ENCODE data around the gene MBTPS1.

The MBTPS1 gene

DNA sequence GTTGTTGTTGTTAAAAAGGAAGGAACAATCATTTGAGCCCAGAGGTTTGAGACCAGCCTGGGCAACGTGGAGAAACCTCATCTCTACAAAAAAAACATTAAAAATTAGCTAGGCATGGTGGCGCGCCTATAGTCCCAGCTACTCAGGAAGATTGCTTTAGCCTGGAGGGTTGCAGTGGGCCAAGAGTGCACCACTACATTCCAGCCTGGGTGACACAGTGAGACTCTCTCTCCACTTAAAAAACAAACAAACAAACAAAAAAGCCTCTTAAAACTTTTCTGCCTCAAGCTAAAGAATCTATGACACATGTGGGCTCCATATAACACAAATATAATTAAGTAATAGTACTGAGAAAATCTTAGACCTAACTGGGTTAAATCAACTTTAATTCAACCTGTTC lies 12.5 kb downstream of the MBTPS1 start:
- DNase-seq (ENCODE audit: low read depth in 2 of 3, low spot score in 2 of 3) = no peak

DNA sequence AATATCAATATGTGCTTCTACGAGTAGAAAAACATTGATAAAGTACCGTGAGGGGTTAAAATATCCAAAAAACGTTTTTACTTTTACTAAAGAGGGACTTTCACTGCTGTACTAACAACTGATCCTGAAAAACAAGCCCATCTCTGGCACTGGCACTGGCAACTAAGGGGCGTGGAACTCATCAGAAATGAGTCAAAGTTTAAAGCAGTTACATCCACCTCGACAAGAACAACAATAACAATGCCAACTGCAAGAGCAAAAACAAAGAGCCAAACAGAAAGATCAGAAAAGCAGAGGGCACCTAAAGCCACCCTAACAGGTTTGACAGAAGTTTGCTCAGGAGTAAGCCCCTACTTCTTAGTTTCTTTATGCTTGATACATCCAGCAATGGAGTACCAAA lies 13.1 kb downstream of the MBTPS1 start:
- DNase-seq (ENCODE audit: low read depth in 2 of 3, low spot score in 2 of 3) = no peak

DNA sequence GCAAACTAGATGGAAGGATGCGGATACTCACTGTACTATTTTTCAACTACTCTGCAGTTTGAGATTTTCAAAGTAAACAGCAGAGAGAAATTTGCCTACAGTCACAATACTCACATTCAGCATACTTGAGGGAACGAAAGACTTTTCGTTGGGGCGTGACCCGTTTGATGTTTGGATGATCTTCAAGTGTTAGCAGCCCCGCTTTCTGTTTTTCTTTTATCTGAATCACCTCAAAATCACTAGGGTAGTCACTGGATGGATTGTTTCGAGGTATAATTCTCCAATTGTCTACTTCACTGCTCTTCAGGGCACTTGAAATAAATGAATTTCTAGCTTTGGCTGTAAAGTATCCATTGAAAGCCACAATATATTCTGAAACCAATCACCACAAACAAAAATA lies 17.8 kb downstream of the MBTPS1 start:
- DNase-seq (ENCODE audit: low read depth in 2 of 3, low spot score in 2 of 3) = no peak

GRCh38 chr16:84096447-84097005 lies 20.2 kb downstream of the MBTPS1 start:
- DNase-seq (ENCODE audit: low read depth in 2 of 3, low spot score in 2 of 3) = no peak

GRCh38 chr16:84095466-84095865 lies 21.3 kb downstream of the MBTPS1 start:
- no peak for DNase-seq (ENCODE audit: low read depth in 2 of 3, low spot score in 2 of 3)

- DNase-seq (ENCODE audit: low read depth in 2 of 3, low spot score in 2 of 3) = no peak
Observed at GRCh38 chr16:84093879-84094270, 22.9 kb downstream of the MBTPS1 start.

DNA sequence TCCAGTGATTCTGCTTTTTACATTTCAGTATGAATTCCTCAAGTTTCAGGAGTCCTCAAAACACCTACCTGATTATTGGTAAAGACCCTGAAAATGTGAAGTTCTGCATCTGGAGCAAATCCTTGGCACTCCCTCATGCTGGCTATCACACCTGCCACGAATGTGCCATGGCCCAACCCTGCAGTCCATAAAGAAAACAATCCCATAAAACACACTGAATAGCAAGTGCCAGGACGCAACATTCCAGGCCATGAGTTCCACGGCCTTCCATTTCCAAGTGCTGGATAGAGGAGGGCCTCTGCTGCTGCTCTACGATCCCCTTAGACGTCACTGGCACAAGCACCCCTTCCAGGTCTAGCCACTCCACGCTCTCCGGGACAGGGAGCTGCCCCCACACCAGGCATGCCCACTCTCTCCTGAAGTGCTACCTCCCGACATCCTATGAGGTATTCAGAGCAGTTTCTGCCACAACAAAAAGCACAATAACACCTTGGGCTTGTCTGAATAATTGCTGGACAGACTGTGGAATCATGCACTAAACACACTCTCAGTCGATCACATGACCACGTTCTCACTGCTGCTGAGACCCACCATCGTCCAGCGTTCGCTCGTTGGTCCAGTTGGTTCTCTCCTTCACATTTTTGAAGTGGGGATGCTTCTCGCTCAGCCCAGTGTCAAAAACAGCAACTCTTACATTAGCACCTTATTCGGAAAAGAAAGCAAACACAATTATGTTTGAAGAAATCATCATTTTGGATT lies 23.4 kb downstream of the MBTPS1 start:
- DNase-seq (ENCODE audit: low read depth in 2 of 3, low spot score in 2 of 3) = no peak

DNA sequence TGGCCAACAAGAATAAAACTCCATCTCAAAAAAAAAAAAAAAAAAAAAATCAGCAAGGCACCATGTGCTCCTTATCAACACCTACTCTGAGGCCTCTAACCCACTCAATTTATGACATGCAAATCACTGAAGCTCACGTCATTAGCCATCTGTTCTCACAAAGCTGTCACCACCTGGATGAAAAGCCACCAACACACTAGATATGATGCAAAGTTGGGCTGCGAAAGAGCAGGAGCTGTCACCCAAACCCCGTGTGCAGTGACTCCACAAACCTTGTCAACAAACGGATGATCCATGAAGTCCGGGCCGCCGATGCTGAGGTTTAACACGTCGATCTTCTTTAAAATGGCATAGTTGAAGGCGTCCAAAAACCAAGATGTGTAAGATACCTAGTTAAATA lies 25.3 kb downstream of the MBTPS1 start:
- DNase-seq (ENCODE audit: low read depth in 2 of 3, low spot score in 2 of 3) = no peak

GRCh38 chr16:84090211-84090610 lies 26.5 kb downstream of the MBTPS1 start:
- DNase-seq (ENCODE audit: low read depth in 2 of 3, low spot score in 2 of 3) = no peak

DNA sequence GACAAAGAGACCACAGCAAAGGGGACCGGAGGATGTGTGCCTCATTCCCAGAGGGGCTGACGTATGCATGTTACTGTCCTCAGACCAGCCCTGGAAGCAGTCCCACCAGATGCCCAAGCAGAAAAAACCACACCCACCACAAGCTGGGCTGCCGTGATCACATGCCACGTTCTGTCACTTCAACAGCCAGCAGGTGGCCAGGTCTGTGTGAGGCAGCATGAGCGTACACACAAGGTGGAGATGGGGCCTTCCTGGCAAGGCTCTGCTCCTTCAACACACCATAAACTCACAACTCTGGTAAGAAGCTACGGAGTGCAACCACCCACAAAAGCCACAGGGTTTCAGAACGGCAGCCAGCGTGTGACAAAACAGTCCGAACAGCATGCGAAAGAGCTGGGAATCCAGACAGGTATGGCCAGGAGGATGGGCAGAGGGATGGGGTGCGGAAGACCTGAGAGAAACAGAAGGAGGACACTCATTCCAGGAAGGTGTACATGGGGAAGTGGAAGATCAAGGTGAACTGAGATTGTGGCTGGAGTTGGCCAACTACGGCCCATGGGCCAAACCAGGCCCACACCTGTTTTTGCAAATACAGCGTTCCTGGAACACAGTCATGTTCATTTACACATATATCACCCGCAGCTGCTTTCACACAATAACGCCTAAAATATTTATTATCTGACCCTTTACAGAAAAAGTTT lies 27.9 kb downstream of the MBTPS1 start:
- DNase-seq (ENCODE audit: low read depth in 2 of 3, low spot score in 2 of 3) = peak in 2 of 3 experiments; percentile 14 to 24

DNA sequence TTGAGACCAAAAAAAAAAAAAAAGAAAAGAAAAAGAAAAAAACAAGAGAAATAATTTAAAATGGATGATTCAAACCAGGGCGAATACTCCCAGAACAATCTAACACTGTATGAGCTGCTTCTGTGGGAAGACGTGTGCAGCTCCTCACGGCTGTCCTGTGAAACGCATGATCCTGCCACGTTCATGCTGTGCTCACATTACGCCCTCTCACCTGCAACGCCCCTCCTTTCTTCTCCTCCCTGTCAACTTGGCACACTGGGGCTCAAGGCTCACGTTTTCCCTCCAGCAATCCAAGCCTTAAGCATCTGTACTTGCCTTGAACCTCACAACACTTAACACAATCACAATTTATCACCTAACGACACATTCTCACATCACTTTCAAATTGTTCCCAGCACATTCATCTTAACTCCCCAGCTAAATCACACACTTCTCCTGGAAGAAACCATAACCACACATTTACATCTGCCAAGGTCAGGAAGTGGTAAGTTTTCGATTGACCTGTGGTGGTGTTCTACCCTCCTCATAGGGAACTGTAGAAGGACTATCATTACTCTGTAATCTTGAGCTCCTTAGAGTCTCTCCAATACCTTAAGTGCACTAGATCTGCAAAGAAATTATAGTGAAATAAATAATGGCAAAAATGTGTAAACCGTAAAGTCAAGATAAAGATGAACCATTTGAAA lies 29.1 kb downstream of the MBTPS1 start:
- no peak for DNase-seq (ENCODE audit: low read depth in 2 of 3, low spot score in 2 of 3)

GRCh38 chr16:84087001-84087400 lies 29.7 kb downstream of the MBTPS1 start:
- DNase-seq (ENCODE audit: low read depth in 2 of 3, low spot score in 2 of 3) = no peak

DNA sequence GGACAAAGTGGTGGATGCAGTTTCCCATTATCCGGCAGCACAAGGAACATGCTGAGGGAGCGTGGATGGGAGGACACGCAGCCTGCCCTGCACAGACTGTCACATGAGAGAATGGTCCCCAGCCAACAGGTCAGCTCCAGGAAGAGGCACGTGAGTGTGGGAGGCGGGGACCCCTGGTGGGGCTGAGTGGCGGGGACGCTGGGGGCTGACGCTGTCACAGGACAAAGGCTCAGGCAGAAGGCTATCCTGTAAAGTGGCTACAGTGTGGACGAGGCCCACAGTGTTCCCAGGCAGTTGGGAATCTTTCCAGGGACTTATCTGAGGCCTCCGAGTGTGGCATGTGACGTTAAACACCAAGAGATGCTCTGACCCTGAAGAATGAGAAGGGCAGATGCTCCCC lies 30.4 kb downstream of the MBTPS1 start:
- no peak for DNase-seq (ENCODE audit: low read depth in 2 of 3, low spot score in 2 of 3)

DNA sequence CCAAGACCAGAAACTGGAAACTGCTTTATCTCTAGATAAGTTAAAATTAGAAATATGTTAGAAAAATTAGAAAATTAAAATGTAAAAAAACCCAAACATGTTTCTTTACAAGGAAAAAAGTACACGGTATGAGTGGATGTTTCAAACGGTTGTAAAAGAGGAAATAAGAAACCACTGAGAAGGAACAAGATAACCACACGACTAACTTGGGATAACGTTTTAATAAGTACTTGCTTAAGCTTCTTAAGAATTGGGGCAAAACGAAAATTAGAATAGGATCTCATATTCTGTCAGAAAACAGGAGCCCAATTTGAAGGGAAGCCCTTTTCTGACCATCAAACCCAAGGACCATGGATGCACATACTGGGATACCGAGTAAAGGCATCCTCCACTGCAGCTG lies 31.0 kb downstream of the MBTPS1 start:
- no peak for DNase-seq (ENCODE audit: low read depth in 2 of 3, low spot score in 2 of 3)

DNA sequence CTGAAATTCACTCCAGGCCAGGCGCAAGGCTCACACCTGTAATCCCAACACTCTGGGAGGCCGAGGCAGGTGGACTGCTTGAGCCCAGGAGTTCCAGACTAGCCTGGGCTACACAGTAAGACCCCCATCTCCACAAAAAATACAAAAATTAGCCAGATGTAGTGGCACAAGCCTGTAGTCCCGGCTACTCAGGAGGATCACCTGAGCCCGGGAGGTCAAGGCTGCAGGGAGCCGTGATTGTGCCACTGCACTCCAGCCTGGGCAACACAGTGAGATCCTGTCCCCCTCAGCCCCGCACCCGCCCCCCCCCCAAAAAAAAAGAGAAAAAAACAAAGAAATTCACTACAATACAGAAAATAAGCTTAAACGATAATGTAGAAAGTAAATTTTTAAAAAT lies 31.5 kb downstream of the MBTPS1 start:
- no peak for DNase-seq (ENCODE audit: low read depth in 2 of 3, low spot score in 2 of 3)

GRCh38 chr16:84084570-84085270 lies 32.0 kb downstream of the MBTPS1 start:
- DNase-seq (ENCODE audit: low read depth in 2 of 3, low spot score in 2 of 3) = peak in 2 of 3 experiments; percentile 27 to 32

GRCh38 chr16:84082835-84083569 lies 33.7 kb downstream of the MBTPS1 start:
- no peak for DNase-seq (ENCODE audit: low read depth in 2 of 3, low spot score in 2 of 3)

- DNase-seq (ENCODE audit: low read depth in 2 of 3, low spot score in 2 of 3) = no peak
Observed at GRCh38 chr16:84082110-84082509, 34.6 kb downstream of the MBTPS1 start.

- DNase-seq (ENCODE audit: low read depth in 2 of 3, low spot score in 2 of 3) = no peak
Observed at GRCh38 chr16:84081446-84081989, 35.2 kb downstream of the MBTPS1 start.

- DNase-seq (ENCODE audit: low read depth in 2 of 3, low spot score in 2 of 3) = no peak
Observed at GRCh38 chr16:84080813-84081212, 35.9 kb downstream of the MBTPS1 start.
